CD4-positive, alpha-beta memory T cell (primary cell): ENCODE measurements around the gene MYO1B. TPM values are rescaled to one million over a fixed set of nuclear protein-coding genes. Genes with fewer than 3 reads are reported as not detected.
"Not testable (repeated sequence)": the region's sequence is repeated elsewhere in the genome, so short reads cannot be mapped to it uniquely, and the experiment has no call there.

ENCODE experiments used
- CTCF ChIA-PET: fragments of 350-600 bp; sonication (Branson Sonifier 250); formaldehyde crosslinking; loops from one replicate; lab custom pipeline; 2021; ENCODE audit warnings: inconsistent platforms; ENCODE audit not compliant: partially characterized antibody; lab: Charles Lee
- POLR2A ChIA-PET: fragments of 350-600 bp; sonication (Branson Sonifier 250); formaldehyde crosslinking; loops from one replicate; lab custom pipeline; 2021; ENCODE audit not compliant: partially characterized antibody; lab: Charles Lee
- DNase-seq, 5 donors: peaks; one replicate each; pipeline versions ENCODE4 v3.0.0 to v3.0.0-alpha.2; 2020 to 2022; ENCODE audit warnings: mixed read lengths in 1 of 5
- H3K27ac ChIP-seq: one replicate; pipeline ENCODE4 v1.7.0; 2013; ENCODE audit warnings: low read depth, low read length
- H3K27me3 ChIP-seq: 2 replicates; pipeline ENCODE4 v1.7.0; 2013; ENCODE audit warnings: mild to moderate bottlenecking, low read length, moderate library complexity; ENCODE audit not compliant: insufficient read depth
- H3K36me3 ChIP-seq: 2 replicates; pipeline ENCODE4 v1.7.0; 2013; ENCODE audit warnings: mild to moderate bottlenecking, low read length, moderate library complexity; ENCODE audit not compliant: insufficient read depth
- H3K4me1 ChIP-seq: 2 replicates; pipeline ENCODE4 v1.7.0; 2013; ENCODE audit warnings: mild to moderate bottlenecking, low read length, moderate library complexity; ENCODE audit not compliant: insufficient read depth
- H3K4me3 ChIP-seq, 2 donors: one replicate each; pipeline ENCODE4 v1.7.0; 2013; ENCODE audit warnings: low read length in 2 of 2, mild to moderate bottlenecking in 1 of 2
- H3K9me3 ChIP-seq, 2 donors: one replicate each; pipeline ENCODE4 v1.7.0; 2013; ENCODE audit warnings: low read length in 2 of 2, control low read depth in 1 of 2; ENCODE audit not compliant: control insufficient read depth in 1 of 2
- H3K27ac Mint-ChIP-seq, 7 donors: one replicate each; pipeline ENCODE4 v1.8.0; 2020 to 2021; ENCODE audit warnings: mixed read lengths in 7 of 7, mild to moderate bottlenecking in 6 of 7, inconsistent platforms in 3 of 7, moderate library complexity in 3 of 7
- H3K27me3 Mint-ChIP-seq, 2 donors: one replicate each; pipeline ENCODE4 v1.8.0; 2020 to 2021; ENCODE audit warnings: mixed read lengths in 2 of 2
- H3K36me3 Mint-ChIP-seq, 2 donors: one replicate each; pipeline ENCODE4 v1.8.0; 2020 to 2021; ENCODE audit warnings: mixed read lengths in 2 of 2, inconsistent platforms in 1 of 2, mild to moderate bottlenecking in 1 of 2
- H3K4me1 Mint-ChIP-seq, 4 donors: one replicate each; pipeline ENCODE4 v1.8.0; 2020 to 2021; ENCODE audit warnings: mixed read lengths in 4 of 4, mild to moderate bottlenecking in 1 of 4
- H3K4me3 Mint-ChIP-seq, 8 donors: one replicate each; pipeline ENCODE4 v1.8.0; 2020 to 2021; ENCODE audit warnings: mixed read lengths in 8 of 8, mild to moderate bottlenecking in 7 of 8, moderate library complexity in 6 of 8, inconsistent platforms in 3 of 8
- H3K9me3 Mint-ChIP-seq, 8 donors: one replicate each; pipeline ENCODE4 v1.8.0; 2020 to 2021; ENCODE audit warnings: mixed read lengths in 8 of 8, mild to moderate bottlenecking in 5 of 8, inconsistent platforms in 3 of 8, moderate library complexity in 1 of 8
- intact Hi-C: fragments of 100-400 bp; cut with micrococcal nuclease; formaldehyde crosslinking; loops from one replicate; pipeline ENCODE4 v1.15.1; 2023
- polyA plus RNA-seq, 2 donors: library from polyadenylated mRNA; unstranded; fragments of 300-500 nt; fragmentation: Illumina TruSeq; gene quantifications; one replicate each; pipeline ENCODE4 v1.2.3, GENCODE V29; 2021
- total RNA-seq, 2 experiments: library from RNA; stranded (reverse); gene quantifications; one replicate each; pipeline ENCODE4 v1.2.3, GENCODE V29; 2021

MYO1B gene
- total and polyA plus RNA-seq, 4 experiments from 2014 or later, result 0.12 to 0.38 (median 0.17) TPM

GRCh38 chr2:191456506-191456905 lies 211.3 kb downstream of the MYO1B start:
- DNase-seq, H3K4me3 ChIP-seq, H3K4me3 Mint-ChIP-seq, H3K36me3 ChIP-seq, H3K27ac ChIP-seq, intact Hi-C loops, H3K27ac Mint-ChIP-seq, POLR2A ChIA-PET, H3K9me3 ChIP-seq, H3K4me1 Mint-ChIP-seq, H3K27me3 ChIP-seq, H3K27me3 Mint-ChIP-seq, H3K4me1 ChIP-seq, CTCF ChIA-PET, H3K36me3 Mint-ChIP-seq: not testable (repeated sequence)
- peaks cover 4 to 22% (median 12%) of the 10 kb centered on the region in 8 donors for H3K9me3 Mint-ChIP-seq

- Mint-ChIP-seq H3K27me3 (peaks cover 1 to 9% of the 10 kb centered on the region in 2 donors), H3K27ac (no peak overlapping the region), H3K9me3 (peaks cover 4 to 22% (median 12%) of the 10 kb centered on the region in 8 donors), H3K36me3 (peaks cover 0 to 3% of the 10 kb centered on the region in 2 donors), H3K4me1 (no peaks in the 10 kb centered on the region), H3K4me3 (no peak overlapping the region)
- Histone ChIP-seq H3K27me3 (peaks cover 5% of the 10 kb centered on the region), H3K36me3 (no peaks in the 10 kb centered on the region), H3K27ac (no peak overlapping the region), H3K4me3 (no peak overlapping the region), H3K9me3 (no peaks in the 10 kb centered on the region), H3K4me1 (no peaks in the 10 kb centered on the region)
- ChIA-PET CTCF (no interaction called here), POLR2A (no interaction called here)
- no peak for DNase-seq
- intact Hi-C loops, result no loop called here
Observed at GRCh38 chr2:191459158-191459557, 214.0 kb downstream of the MYO1B start.

GRCh38 chr2:191462370-191462769 lies 217.2 kb downstream of the MYO1B start:
- Mint-ChIP-seq H3K27ac (no peak overlapping the region), H3K4me3 (no peak overlapping the region), H3K27me3 (peaks cover 1 to 9% of the 10 kb centered on the region in 2 donors), H3K9me3 (peaks cover 4 to 22% (median 12%) of the 10 kb centered on the region in 8 donors), H3K4me1 (no peaks in the 10 kb centered on the region), H3K36me3 (peaks cover 0 to 3% of the 10 kb centered on the region in 2 donors)
- no peak for DNase-seq
- H3K36me3 ChIP-seq, result no peaks in the 10 kb centered on the region
- no peaks in the 10 kb centered on the region for H3K9me3 ChIP-seq
- CTCF ChIA-PET, result no interaction called here
- intact Hi-C loops, result no loop called here
- no peak overlapping the region for H3K27ac ChIP-seq
- H3K27me3 ChIP-seq, result peaks cover 5% of the 10 kb centered on the region
- POLR2A ChIA-PET, result no interaction called here
- no peaks in the 10 kb centered on the region for H3K4me1 ChIP-seq
- H3K4me3 ChIP-seq, result no peak overlapping the region

GRCh38 chr2:191463790-191464189 lies 218.6 kb downstream of the MYO1B start:
- H3K27ac Mint-ChIP-seq, result no peak overlapping the region
- H3K9me3 Mint-ChIP-seq, result peaks cover 4 to 17% (median 12%) of the 10 kb centered on the region in 8 donors
- no peak overlapping the region for H3K27ac ChIP-seq
- no peaks in the 10 kb centered on the region for H3K4me1 Mint-ChIP-seq
- no peaks in the 10 kb centered on the region for H3K9me3 ChIP-seq
- no peaks in the 10 kb centered on the region for H3K4me1 ChIP-seq
- POLR2A ChIA-PET, result no interaction called here
- H3K27me3 ChIP-seq, result peaks cover 5% of the 10 kb centered on the region
- CTCF ChIA-PET, result no interaction called here
- H3K27me3 Mint-ChIP-seq, result peaks cover 1 to 9% of the 10 kb centered on the region in 2 donors
- H3K36me3 ChIP-seq, result no peaks in the 10 kb centered on the region
- intact Hi-C loops, result no loop called here
- peaks cover 0 to 3% of the 10 kb centered on the region in 2 donors for H3K36me3 Mint-ChIP-seq
- H3K4me3 Mint-ChIP-seq, result no peak overlapping the region
- DNase-seq, result no peak
- no peak overlapping the region for H3K4me3 ChIP-seq

GRCh38 chr2:191465766-191466420 lies 220.7 kb downstream of the MYO1B start:
- H3K36me3 ChIP-seq, result no peaks in the 10 kb centered on the region
- H3K27ac ChIP-seq, result no peak overlapping the region
- Mint-ChIP-seq H3K9me3 (peaks cover 0 to 2% (median 0%) of the 10 kb centered on the region in 8 donors), H3K27ac (no peak overlapping the region), H3K36me3 (peaks cover 0 to 3% of the 10 kb centered on the region in 2 donors), H3K4me1 (no peaks in the 10 kb centered on the region), H3K27me3 (peaks cover 0 to 4% of the 10 kb centered on the region in 2 donors), H3K4me3 (no peak overlapping the region)
- intact Hi-C loops, result no loop called here
- POLR2A ChIA-PET, result no interaction called here
- H3K4me3 ChIP-seq, result no peak overlapping the region
- CTCF ChIA-PET, result interaction anchor here (1.6 kb wide), 1 partner anchor 17 kb away, joined by 3 read pairs; no protein-coding TSS in a partner anchor
- H3K27me3 ChIP-seq, result no peaks in the 10 kb centered on the region
- no peak for DNase-seq
- H3K9me3 ChIP-seq, result no peaks in the 10 kb centered on the region
- H3K4me1 ChIP-seq, result no peaks in the 10 kb centered on the region

- H3K4me1 ChIP-seq, result no peaks in the 10 kb centered on the region
- H3K4me3 ChIP-seq, result no peak overlapping the region
- ChIA-PET POLR2A (no interaction called here), CTCF (no interaction called here)
- H3K36me3 Mint-ChIP-seq, result no peaks in the 10 kb centered on the region
- no peaks in the 10 kb centered on the region for H3K9me3 Mint-ChIP-seq
- H3K27me3 ChIP-seq, result no peaks in the 10 kb centered on the region
- no peaks in the 10 kb centered on the region for H3K4me1 Mint-ChIP-seq
- H3K4me3 Mint-ChIP-seq, result no peak overlapping the region
- H3K27ac ChIP-seq, result no peak overlapping the region
- H3K9me3 ChIP-seq, result no peaks in the 10 kb centered on the region
- H3K36me3 ChIP-seq, result no peaks in the 10 kb centered on the region
- peaks cover 0 to 3% of the 10 kb centered on the region in 2 donors for H3K27me3 Mint-ChIP-seq
- DNase-seq, result no peak
- intact Hi-C loops, result no loop called here
- H3K27ac Mint-ChIP-seq, result no peak overlapping the region
Observed at GRCh38 chr2:191467113-191467512, 221.9 kb downstream of the MYO1B start.

GRCh38 chr2:191470306-191470705 lies 225.1 kb downstream of the MYO1B start:
- Histone ChIP-seq H3K4me1 (no peaks in the 10 kb centered on the region), H3K36me3 (no peaks in the 10 kb centered on the region), H3K4me3 (no peak overlapping the region), H3K9me3 (no peaks in the 10 kb centered on the region), H3K27me3 (no peaks in the 10 kb centered on the region), H3K27ac (no peak overlapping the region)
- ChIA-PET CTCF (no interaction called here), POLR2A (no interaction called here)
- intact Hi-C loops, result no loop called here
- Mint-ChIP-seq H3K36me3 (no peaks in the 10 kb centered on the region), H3K27ac (no peak overlapping the region), H3K4me1 (no peaks in the 10 kb centered on the region), H3K9me3 (peaks cover 0 to 2% (median 0%) of the 10 kb centered on the region in 8 donors), H3K4me3 (no peak overlapping the region), H3K27me3 (peaks cover 0 to 2% of the 10 kb centered on the region in 2 donors)
- DNase-seq, result no peak
